Measurements from ENCODE around the gene ZBTB40.

- TF ChIP-seq CTCF (IDR thresholded peaks at IDR 0.05 in 2 of 3, conservative IDR thresholded peaks at IDR 0.05 in 1 of 3; ENCODE audit: control insufficient read depth in 2 of 3, extremely low read depth in 1 of 3, insufficient read depth in 1 of 3, low read depth in 3 of 3, low read length in 3 of 3) (no peak), EZH2 (IDR thresholded peaks at IDR 0.05; ENCODE audit: borderline replicate concordance, control insufficient read depth, low read depth, low read length) (no peak), E2F8 (IDR thresholded peaks at IDR 0.05; ENCODE audit: low read depth, partially characterized antibody) (no peak), MAX (IDR thresholded peaks at IDR 0.05; ENCODE audit: low read depth, low read length) (no peak), CHD4 (IDR thresholded peaks at IDR 0.05) (no peak), CREB1 (IDR thresholded peaks at IDR 0.05; ENCODE audit: low read depth) (no peak), HSF1 (IDR thresholded peaks at IDR 0.05; ENCODE audit: low read depth, low read length) (no peak), NFYB (IDR thresholded peaks at IDR 0.05; ENCODE audit: insufficient read depth, low read depth, low read length) (no peak), HDAC2 (IDR thresholded peaks at IDR 0.05) (no peak), TAF1 (IDR thresholded peaks at IDR 0.05; ENCODE audit: borderline replicate concordance, low read depth, low read length) (no peak), BRCA1 (IDR thresholded peaks at IDR 0.05; ENCODE audit: low read depth, low read length) (no peak), USF2 (IDR thresholded peaks at IDR 0.05; ENCODE audit: borderline replicate concordance, low read depth, low read length) (no peak)
Observed at GRCh38 chr1:22553104-22553880, 101.6 kb downstream of the ZBTB40 start.

All from GM12878 (cell line).